SK-N-SH (cell line): Measurements from ENCODE around the gene CYP8B1. TPM values are rescaled to one million over a fixed set of nuclear protein-coding genes. Genes with fewer than 3 reads are reported as not detected.

Experiments used
- CTCF ChIA-PET: fragments of 300-600, 350-600 bp; formaldehyde crosslinking; extraction: SDS; loops from one replicate; lab custom pipeline; 2021; lab: Yijun Ruan, JAX
- POLR2A ChIA-PET: fragments of 350-600 bp; sonication (Branson Sonifier 250); formaldehyde crosslinking; extraction: SDS; loops from one replicate; lab custom pipeline; 2020; ENCODE audit warnings: antibody characterized with exemption, inconsistent platforms; lab: Yijun Ruan, JAX
- DNase-seq: peaks from one replicate; pipeline ENCODE4 v3.0.0; 2012
- H2AFZ ChIP-seq: fragments of 200-600 bp; sonication (generic); 2 replicates; pipeline ENCODE4 v1.8.1; 2016; ENCODE audit warnings: antibody characterized with exemption, mild to moderate bottlenecking, low read depth
- H3F3A ChIP-seq: fragments of 200-600 bp; sonication (generic); replicated peaks from 2 replicates; pipeline ENCODE3; 2016; ENCODE audit warnings: antibody characterized with exemption, mild to moderate bottlenecking; ENCODE audit not compliant: insufficient read depth
- H3K27ac ChIP-seq, 2 experiments: fragments of 200-500 bp in 1 of 2; fragments of 200-600 bp in 1 of 2; sonication (Bioruptor generic) in 1 of 2; sonication (generic), shearing (Covaris generic) in 1 of 2; 2 replicates each; pipeline versions ENCODE4 v1.5.1 to v1.6.1; 2014 to 2016; ENCODE audit warnings: low read depth in 2 of 2, inconsistent platforms in 1 of 2, low read length in 1 of 2, mild to moderate bottlenecking in 1 of 2, mixed read lengths in 1 of 2
- H3K27me3 ChIP-seq: fragments of 200-600 bp; sonication (generic), shearing (Covaris generic); 2 replicates; pipeline ENCODE4 v1.6.1; 2016; ENCODE audit warnings: mixed run types; ENCODE audit not compliant: insufficient read depth
- H3K36me3 ChIP-seq, 2 experiments: fragments of 200-500 bp in 1 of 2; fragments of 200-600 bp in 1 of 2; sonication (Bioruptor generic) in 1 of 2; sonication (generic) in 1 of 2; replicated peaks in 1 of 2; 2 replicates each; pipeline versions ENCODE3 to v1.5.1; 2014 to 2016; ENCODE audit warnings: low read length in 1 of 2, mild to moderate bottlenecking in 1 of 2; ENCODE audit not compliant: insufficient read depth in 2 of 2, control insufficient read depth in 1 of 2
- H3K4me1 ChIP-seq, 2 experiments: fragments of 200-500 bp in 1 of 2; fragments of 200-600 bp in 1 of 2; sonication (Bioruptor generic) in 1 of 2; sonication (generic), shearing (Covaris generic) in 1 of 2; 2 replicates each; pipeline versions ENCODE4 v1.5.1 to v1.6.1; 2014 to 2016; ENCODE audit warnings: low read depth in 1 of 2, low read length in 1 of 2, mixed run types in 1 of 2; ENCODE audit not compliant: insufficient read depth in 2 of 2, control insufficient read depth in 1 of 2
- H3K4me2 ChIP-seq: fragments of 200-600 bp; sonication (generic), shearing (Covaris generic); 2 replicates; pipeline ENCODE4 v1.6.1; 2017; ENCODE audit warnings: mixed run types
- H3K4me3 ChIP-seq, 2 experiments: fragments of 200-500 bp in 1 of 2; fragments of 200-600 bp in 1 of 2; sonication (Bioruptor generic) in 1 of 2; sonication (generic), shearing (Covaris generic) in 1 of 2; 2 replicates each; pipeline versions ENCODE4 v1.5.1 to v1.8.1; 2014 to 2016; ENCODE audit warnings: low read depth in 2 of 2, inconsistent platforms in 1 of 2, low read length in 1 of 2, mild to moderate bottlenecking in 1 of 2, mixed read lengths in 1 of 2, moderate library complexity in 1 of 2
- H3K79me2 ChIP-seq: fragments of 200-600 bp; sonication (generic); 2 replicates; pipeline ENCODE4 v1.8.1; 2017; ENCODE audit warnings: mild to moderate bottlenecking; ENCODE audit not compliant: insufficient read depth
- H3K9ac ChIP-seq: fragments of 200-600 bp; sonication (generic); 2 replicates; pipeline ENCODE4 v1.6.1; 2017; ENCODE audit warnings: mixed run types
- H3K9me2 ChIP-seq: fragments of 200-600 bp; sonication (generic); 2 replicates; pipeline ENCODE4 v1.6.1; 2017; ENCODE audit warnings: mixed run types
- H3K9me3 ChIP-seq: fragments of 200-600 bp; sonication (generic); 2 replicates; pipeline ENCODE4 v1.6.1; 2017; ENCODE audit warnings: mixed run types, mild to moderate bottlenecking, moderate library complexity
- H4K20me1 ChIP-seq: fragments of 200-600 bp; sonication (generic); 2 replicates; pipeline ENCODE4 v1.6.1; 2017; ENCODE audit warnings: mild to moderate bottlenecking, mixed run types; ENCODE audit not compliant: insufficient read depth
- CHD2 ChIP-seq: fragments of 150-350 bp; IDR thresholded peaks from 2 replicates; pipeline ENCODE4 v1.6.1; 2018; ENCODE audit warnings: low read length; ENCODE audit not compliant: partially characterized antibody
- FOSL2 ChIP-seq: IDR thresholded peaks from 2 replicates; pipeline ENCODE4 v1.4.0; 2012; ENCODE audit warnings: low read depth, mild to moderate bottlenecking, moderate library complexity, borderline replicate concordance
- FOXJ3 ChIP-seq: sonication (generic); formaldehyde crosslinking; IDR thresholded peaks from 2 replicates; pipeline ENCODE4 v1.5.1; 2020; ENCODE audit warnings: mild to moderate bottlenecking, missing genetic modification reagents
- JUND ChIP-seq: IDR thresholded peaks from 2 replicates; pipeline ENCODE4 v1.4.0; 2012
- SMC3 ChIP-seq: IDR thresholded peaks from 2 replicates; pipeline ENCODE4 v1.6.1; 2012; ENCODE audit warnings: low read depth, low read length, improper control_type of control experiment
- TCF12 ChIP-seq: IDR thresholded peaks from 2 replicates; pipeline ENCODE4 v1.4.0; 2012
- TEAD4 ChIP-seq: IDR thresholded peaks from 2 replicates; pipeline ENCODE4 v1.4.0; 2012; ENCODE audit warnings: mild to moderate bottlenecking, borderline replicate concordance; ENCODE audit not compliant: insufficient read depth
- WGBS: methylation state at CpG from one replicate; pipeline ENCODE4 v1.1.6; 2017; ENCODE audit warnings: low lambda C conversion rate; 5-methylcytosine and 5-hydroxymethylcytosine counted together
- polyA plus RNA-seq, 3 experiments: library from polyadenylated mRNA; depleted of rRNA; stranded (reverse); fragments of >200 nt; gene quantifications; 2 replicates each; pipeline ENCODE4 v1.2.3, GENCODE V29; 2012
- TF ChIP-seq, protein P1 (sequence below): fragments of 150-350 bp; IDR thresholded peaks from 2 replicates; pipeline ENCODE4 v1.6.1; 2016; ENCODE audit warnings: mild to moderate bottlenecking, low read depth, low read length
- TF ChIP-seq, protein P2 (sequence below): IDR thresholded peaks from 2 replicates; pipeline ENCODE4 v1.4.0; 2012; ENCODE audit warnings: low read depth, borderline replicate concordance
- TF ChIP-seq, protein P3 (sequence below): IDR thresholded peaks from 2 replicates; pipeline ENCODE4 v1.6.1; 2012; ENCODE audit warnings: mild to moderate bottlenecking, low read depth, low read length, moderate library complexity
- TF ChIP-seq, protein P4 (sequence below): fragments of 150-350 bp; IDR thresholded peaks from 2 replicates; pipeline ENCODE4 v1.6.1; 2017; ENCODE audit warnings: antibody characterized with exemption, low read length, low read depth, borderline replicate concordance

Gene CYP8B1
- polyA plus RNA-seq, 1 of the 3 experiments (the other 2 are of a cell fraction) = not detected

DNA sequence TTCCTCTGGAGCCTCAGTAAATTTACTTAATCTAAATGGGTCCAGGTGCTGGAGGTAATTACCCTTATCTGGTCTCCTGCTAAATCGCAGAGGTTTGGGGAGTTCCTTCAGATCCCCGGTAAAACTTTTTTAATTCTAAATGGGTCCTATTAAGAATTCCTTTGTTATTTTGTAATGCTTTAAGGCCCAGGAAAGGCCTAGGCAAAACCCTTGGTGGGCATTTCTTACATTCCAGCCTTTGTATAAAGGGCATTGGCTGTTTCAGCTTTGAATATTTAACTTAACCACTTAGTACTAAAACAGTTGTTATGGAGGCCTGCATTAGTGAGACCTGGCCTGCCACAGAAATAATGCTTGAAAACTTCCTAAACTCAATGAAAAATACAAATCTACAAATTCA lies 15.4 kb upstream of the CYP8B1 start:
- H3K4me1 ChIP-seq = no peaks in the 10 kb centered on the region
- H3K9me3 ChIP-seq = no peaks in the 10 kb centered on the region
- H3K27ac ChIP-seq = no peak overlapping the region
- 0 out of 2 replicates have a peak, but pooled peaks cover 7% of the 10 kb centered on the region for H3K27me3 ChIP-seq
- no peak overlapping the region for H2AFZ ChIP-seq
- no peaks in the 10 kb centered on the region for H4K20me1 ChIP-seq
- no peak for TF ChIP-seq CHD2
- no peak for TF ChIP-seq TCF12
- 91% methylated on average over 2 of the region's 2 CpGs for WGBS
- ChIA-PET CTCF (no interaction called here), POLR2A (no interaction called here)
- H3K36me3 ChIP-seq = no peaks in the 10 kb centered on the region
- no peak overlapping the region for H3K4me3 ChIP-seq
- H3F3A ChIP-seq = no peaks in the 10 kb centered on the region
- no peak overlapping the region for H3K9ac ChIP-seq
- DNase-seq = no peak
- no peak overlapping the region for H3K4me2 ChIP-seq
- H3K9me2 ChIP-seq = no peaks in the 10 kb centered on the region
- H3K79me2 ChIP-seq = no peaks in the 10 kb centered on the region

DNA sequence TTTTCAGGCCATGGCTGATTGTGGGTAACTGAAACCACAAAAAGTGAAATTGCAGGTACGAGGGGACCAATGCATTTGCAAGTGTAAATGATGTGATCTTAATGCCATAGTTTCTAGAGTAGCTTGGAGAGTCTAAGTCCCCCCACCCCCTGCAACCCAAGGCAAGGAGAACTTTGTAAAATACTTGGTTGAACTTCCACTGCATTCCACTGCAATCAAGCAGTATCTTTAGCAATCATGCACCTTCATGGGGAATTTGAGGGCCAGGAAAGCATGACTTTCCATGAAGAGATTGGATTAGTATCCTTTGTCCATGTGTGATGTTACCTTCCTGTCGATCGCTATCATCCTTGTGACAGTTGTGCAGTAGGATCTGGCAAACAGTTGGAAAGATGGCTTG lies 11.4 kb upstream of the CYP8B1 start:
- 0 out of 2 replicates have a peak, but pooled peaks cover 7% of the 10 kb centered on the region for H3K27me3 ChIP-seq
- CTCF ChIA-PET = interaction anchor here (2.6 kb wide), 1 partner anchor 56 kb away, joined by 9 read pairs; no protein-coding TSS in a partner anchor
- POLR2A ChIA-PET = no interaction called here

More for the DNA sequence above, 11.4 kb upstream of the CYP8B1 start:
- Histone ChIP-seq H3K79me2 (no peaks in the 10 kb centered on the region), H3K27ac (no peak overlapping the region), H2AFZ (no peak overlapping the region), H3K9ac (no peak overlapping the region), H4K20me1 (no peaks in the 10 kb centered on the region), H3K36me3 (no peaks in the 10 kb centered on the region), H3K4me1 (no peaks in the 10 kb centered on the region), H3K9me2 (no peaks in the 10 kb centered on the region), H3K4me3 (no peak overlapping the region), H3K4me2 (no peak overlapping the region), H3K9me3 (no peaks in the 10 kb centered on the region), H3F3A (no peaks in the 10 kb centered on the region)
- TF ChIP-seq JUND = no peak
- TF ChIP-seq SMC3 = no peak
- TF ChIP-seq FOSL2 = no peak
- TF ChIP-seq, protein P1, sequence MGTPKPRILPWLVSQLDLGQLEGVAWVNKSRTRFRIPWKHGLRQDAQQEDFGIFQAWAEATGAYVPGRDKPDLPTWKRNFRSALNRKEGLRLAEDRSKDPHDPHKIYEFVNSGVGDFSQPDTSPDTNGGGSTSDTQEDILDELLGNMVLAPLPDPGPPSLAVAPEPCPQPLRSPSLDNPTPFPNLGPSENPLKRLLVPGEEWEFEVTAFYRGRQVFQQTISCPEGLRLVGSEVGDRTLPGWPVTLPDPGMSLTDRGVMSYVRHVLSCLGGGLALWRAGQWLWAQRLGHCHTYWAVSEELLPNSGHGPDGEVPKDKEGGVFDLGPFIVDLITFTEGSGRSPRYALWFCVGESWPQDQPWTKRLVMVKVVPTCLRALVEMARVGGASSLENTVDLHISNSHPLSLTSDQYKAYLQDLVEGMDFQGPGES = no peak
- TF ChIP-seq, protein P2, sequence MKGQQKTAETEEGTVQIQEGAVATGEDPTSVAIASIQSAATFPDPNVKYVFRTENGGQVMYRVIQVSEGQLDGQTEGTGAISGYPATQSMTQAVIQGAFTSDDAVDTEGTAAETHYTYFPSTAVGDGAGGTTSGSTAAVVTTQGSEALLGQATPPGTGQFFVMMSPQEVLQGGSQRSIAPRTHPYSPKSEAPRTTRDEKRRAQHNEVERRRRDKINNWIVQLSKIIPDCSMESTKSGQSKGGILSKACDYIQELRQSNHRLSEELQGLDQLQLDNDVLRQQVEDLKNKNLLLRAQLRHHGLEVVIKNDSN = no peak
- TF ChIP-seq TEAD4 = no peak
- no peak for TF ChIP-seq FOXJ3 (CRISPR knock-in tag)
- TF ChIP-seq, protein P3, sequence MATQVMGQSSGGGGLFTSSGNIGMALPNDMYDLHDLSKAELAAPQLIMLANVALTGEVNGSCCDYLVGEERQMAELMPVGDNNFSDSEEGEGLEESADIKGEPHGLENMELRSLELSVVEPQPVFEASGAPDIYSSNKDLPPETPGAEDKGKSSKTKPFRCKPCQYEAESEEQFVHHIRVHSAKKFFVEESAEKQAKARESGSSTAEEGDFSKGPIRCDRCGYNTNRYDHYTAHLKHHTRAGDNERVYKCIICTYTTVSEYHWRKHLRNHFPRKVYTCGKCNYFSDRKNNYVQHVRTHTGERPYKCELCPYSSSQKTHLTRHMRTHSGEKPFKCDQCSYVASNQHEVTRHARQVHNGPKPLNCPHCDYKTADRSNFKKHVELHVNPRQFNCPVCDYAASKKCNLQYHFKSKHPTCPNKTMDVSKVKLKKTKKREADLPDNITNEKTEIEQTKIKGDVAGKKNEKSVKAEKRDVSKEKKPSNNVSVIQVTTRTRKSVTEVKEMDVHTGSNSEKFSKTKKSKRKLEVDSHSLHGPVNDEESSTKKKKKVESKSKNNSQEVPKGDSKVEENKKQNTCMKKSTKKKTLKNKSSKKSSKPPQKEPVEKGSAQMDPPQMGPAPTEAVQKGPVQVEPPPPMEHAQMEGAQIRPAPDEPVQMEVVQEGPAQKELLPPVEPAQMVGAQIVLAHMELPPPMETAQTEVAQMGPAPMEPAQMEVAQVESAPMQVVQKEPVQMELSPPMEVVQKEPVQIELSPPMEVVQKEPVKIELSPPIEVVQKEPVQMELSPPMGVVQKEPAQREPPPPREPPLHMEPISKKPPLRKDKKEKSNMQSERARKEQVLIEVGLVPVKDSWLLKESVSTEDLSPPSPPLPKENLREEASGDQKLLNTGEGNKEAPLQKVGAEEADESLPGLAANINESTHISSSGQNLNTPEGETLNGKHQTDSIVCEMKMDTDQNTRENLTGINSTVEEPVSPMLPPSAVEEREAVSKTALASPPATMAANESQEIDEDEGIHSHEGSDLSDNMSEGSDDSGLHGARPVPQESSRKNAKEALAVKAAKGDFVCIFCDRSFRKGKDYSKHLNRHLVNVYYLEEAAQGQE = no peak
- no peak for TF ChIP-seq CHD2
- TF ChIP-seq, protein P4, sequence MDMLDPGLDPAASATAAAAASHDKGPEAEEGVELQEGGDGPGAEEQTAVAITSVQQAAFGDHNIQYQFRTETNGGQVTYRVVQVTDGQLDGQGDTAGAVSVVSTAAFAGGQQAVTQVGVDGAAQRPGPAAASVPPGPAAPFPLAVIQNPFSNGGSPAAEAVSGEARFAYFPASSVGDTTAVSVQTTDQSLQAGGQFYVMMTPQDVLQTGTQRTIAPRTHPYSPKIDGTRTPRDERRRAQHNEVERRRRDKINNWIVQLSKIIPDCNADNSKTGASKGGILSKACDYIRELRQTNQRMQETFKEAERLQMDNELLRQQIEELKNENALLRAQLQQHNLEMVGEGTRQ = no peak
- no peak for DNase-seq
- WGBS = 66% methylated on average over 3 of the region's 3 CpGs
